Loucy (cell line): ENCODE measurements around the gene TMEM256.

Experiments used
- H2AFZ ChIP-seq: fragments of 200-600 bp; sonication (generic); 2 replicates; pipeline ENCODE4 v1.6.0; 2016; ENCODE audit warnings: antibody characterized with exemption, mild to moderate bottlenecking, low read length, moderate library complexity
- H3F3A ChIP-seq: fragments of 200-600 bp; 2 replicates; pipeline ENCODE4 v1.6.0; 2016; ENCODE audit warnings: antibody characterized with exemption, low read depth, mild to moderate bottlenecking
- H3K27me3 ChIP-seq: fragments of 200-600 bp; sonication (generic); 2 replicates; pipeline ENCODE4 v1.6.1; 2014; ENCODE audit warnings: low read length, mild to moderate bottlenecking; ENCODE audit not compliant: insufficient read depth, poor library complexity, severe bottlenecking
- H3K36me3 ChIP-seq: fragments of 200-600 bp; sonication (generic); 2 replicates; pipeline ENCODE4 v1.6.1; 2016; ENCODE audit warnings: low read length; ENCODE audit not compliant: insufficient read depth
- H3K4me1 ChIP-seq: fragments of 200-600 bp; sonication (generic); 2 replicates; pipeline ENCODE4 v1.5.1; 2014; ENCODE audit warnings: low read length, mild to moderate bottlenecking; ENCODE audit not compliant: insufficient read depth, poor library complexity, severe bottlenecking
- H3K4me2 ChIP-seq: fragments of 200-600 bp; sonication (generic); 2 replicates; pipeline ENCODE4 v1.6.0; 2014; ENCODE audit warnings: antibody characterized with exemption, low read length, low read depth, mild to moderate bottlenecking; ENCODE audit not compliant: poor library complexity, severe bottlenecking
- H3K4me3 ChIP-seq: fragments of 200-600 bp; sonication (generic); 2 replicates; pipeline ENCODE4 v1.5.1; 2014; ENCODE audit warnings: low read length, mild to moderate bottlenecking, mixed read lengths; ENCODE audit not compliant: poor library complexity, severe bottlenecking
- H3K79me2 ChIP-seq: fragments of 200-600 bp; sonication (generic); 2 replicates; pipeline ENCODE4 v1.6.1; 2014; ENCODE audit warnings: low read length; ENCODE audit not compliant: insufficient read depth
- H3K9ac ChIP-seq: fragments of 200-600 bp; sonication (generic); 2 replicates; pipeline ENCODE4 v1.6.0; 2014; ENCODE audit warnings: mild to moderate bottlenecking, low read depth, low read length, moderate library complexity; ENCODE audit not compliant: poor library complexity, severe bottlenecking
- H3K9me2 ChIP-seq: fragments of 200-600 bp; sonication (generic); replicated peaks from 2 replicates; pipeline ENCODE4 v1.6.1; 2016; ENCODE audit warnings: low read depth, low read length, mixed read lengths
- H3K9me3 ChIP-seq: fragments of 200-600 bp; sonication (generic); 2 replicates; pipeline ENCODE4 v1.6.1; 2014; ENCODE audit warnings: mild to moderate bottlenecking, antibody characterized with exemption, low read length, low read depth; ENCODE audit not compliant: insufficient read depth
- H4K20me1 ChIP-seq: fragments of 200-600 bp; sonication (generic); 2 replicates; pipeline ENCODE4 v1.6.0; 2014; ENCODE audit warnings: antibody characterized with exemption, low read length, mild to moderate bottlenecking; ENCODE audit not compliant: insufficient read depth, poor library complexity, severe bottlenecking
- CTCF ChIP-seq: fragments of 200-600 bp; sonication (generic); conservative IDR thresholded peaks from 2 replicates; pipeline ENCODE4 v1.5.1; 2014; ENCODE audit warnings: mild to moderate bottlenecking, antibody characterized with exemption, low read length
- EZH2phosphoT487 ChIP-seq: fragments of 200-600 bp; IDR thresholded peaks from 2 replicates; pipeline ENCODE4 v1.6.1; 2018; ENCODE audit warnings: antibody characterized with exemption, mild to moderate bottlenecking, moderate library complexity, borderline replicate concordance

TMEM256 gene

GRCh38 chr17:7439462-7440112 is 35.7 kb upstream of the TMEM256 start, which contains the start of gene FGF11:
Gene FGF11 (plus strand): TSS chr17:7439512. CDS start chr17:7439621, 109 bp downstream.
- Histone ChIP-seq H3K4me3 (peak within 1 kb of the TSS; percentile 94), H3K4me2 (peak within 1 kb of the TSS; percentile 85), H3K36me3 (no peaks in the 10 kb centered on the region), H3K9ac (peak within 1 kb of the TSS; percentile 90), H3F3A (no peaks in the 10 kb centered on the region; the same call in 1 of the 2 replicates), H3K27me3 (no peaks in the 10 kb centered on the region), H3K79me2 (peaks cover 43% of the 10 kb centered on the region; the same call in 1 of the 2 replicates), H3K9me2 (no peaks in the 10 kb centered on the region), H3K9me3 (no peaks in the 10 kb centered on the region), H2AFZ (peak within 1 kb of the TSS; percentile 71), H4K20me1 (peaks cover 13% of the 10 kb centered on the region), H3K4me1 (peaks cover 30% of the 10 kb centered on the region)
- TF ChIP-seq CTCF: no peak

- H3K4me3 ChIP-seq: peak overlapping the region; percentile 94
Observed at GRCh38 chr17:7438656-7439460, 35.0 kb upstream of the TMEM256 start.

GRCh38 chr17:7437950-7438614 is 34.2 kb upstream of the TMEM256 start:
- Histone ChIP-seq H3K9me2 (no peaks in the 10 kb centered on the region), H3K4me2 (peak overlapping the region; percentile 85), H3K79me2 (peaks cover 43% of the 10 kb centered on the region; the same call in 1 of the 2 replicates), H3K9me3 (no peaks in the 10 kb centered on the region), H3K4me3 (peak overlapping the region; percentile 94), H3K27me3 (no peaks in the 10 kb centered on the region), H3K4me1 (peaks cover 27% of the 10 kb centered on the region), H2AFZ (no peak overlapping the region), H4K20me1 (peaks cover 13% of the 10 kb centered on the region), H3K9ac (peak overlapping the region; percentile 45), H3F3A (no peaks in the 10 kb centered on the region; the same call in 1 of the 2 replicates), H3K36me3 (no peaks in the 10 kb centered on the region)
- TF ChIP-seq EZH2phosphoT487 (no peak), CTCF (no peak)

More at GRCh38 chr17:7438656-7439460, 35.0 kb upstream of the TMEM256 start:
- H3K4me2 ChIP-seq: peak overlapping the region; percentile 85
- H3K9ac ChIP-seq: peak overlapping the region; percentile 45
- H3K9me2 ChIP-seq: no peaks in the 10 kb centered on the region
- no peak overlapping the region for H2AFZ ChIP-seq
- H4K20me1 ChIP-seq: peaks cover 13% of the 10 kb centered on the region
- H3K9me3 ChIP-seq: no peaks in the 10 kb centered on the region
- no peaks in the 10 kb centered on the region for H3K27me3 ChIP-seq
- H3K79me2 ChIP-seq: peaks cover 43% of the 10 kb centered on the region; the same call in 1 of the 2 replicates
- H3K36me3 ChIP-seq: no peaks in the 10 kb centered on the region
- no peaks in the 10 kb centered on the region; the same call in 1 of the 2 replicates for H3F3A ChIP-seq
- no peak for TF ChIP-seq EZH2phosphoT487
- TF ChIP-seq CTCF: no peak
- H3K4me1 ChIP-seq: peaks cover 27% of the 10 kb centered on the region
